HL-60 (cell line): ENCODE data around the gene KRT82.

ENCODE experiments used
- DNase-seq, 2 experiments: peaks; one replicate each; pipeline ENCODE4 v3.0.0-alpha.2; 2010 to 2020; ENCODE audit warnings: low read depth in 1 of 2, low spot score in 1 of 2
- H3K27ac ChIP-seq: fragments of 250-450 bp; sonication (Bioruptor Pico); replicated peaks from 2 replicates; pipeline ENCODE4 v1.5.1; 2020; ENCODE audit warnings: mild to moderate bottlenecking, moderate library complexity
- H3K27me3 ChIP-seq: fragments of 250-450 bp; sonication (Bioruptor Pico); 2 replicates; pipeline ENCODE4 v1.5.1; 2021; ENCODE audit warnings: mild to moderate bottlenecking, moderate library complexity; ENCODE audit not compliant: insufficient read depth, poor library complexity, severe bottlenecking
- H3K4me3 ChIP-seq: replicated peaks from 2 replicates; pipeline ENCODE4 v1.5.1; 2011; ENCODE audit warnings: mild to moderate bottlenecking, control low read depth, low read length; ENCODE audit not compliant: insufficient read depth
- CTCF ChIP-seq: IDR thresholded peaks from one replicate; pipeline ENCODE4 v1.5.1; 2011; ENCODE audit warnings: low read length, control low read depth, inconsistent platforms; ENCODE audit not compliant: insufficient read depth
- GABPA ChIP-seq: IDR thresholded peaks from 2 replicates; pipeline ENCODE4 v1.6.1; 2012; ENCODE audit warnings: low read depth
- POLR2AphosphoS5 ChIP-seq: IDR thresholded peaks from 2 replicates; pipeline ENCODE4 v1.6.1; 2012; ENCODE audit warnings: low read depth
- REST ChIP-seq: IDR thresholded peaks from 2 replicates; pipeline ENCODE4 v1.6.1; 2012; ENCODE audit warnings: low read depth; ENCODE audit not compliant: insufficient replicate concordance
- SPI1 ChIP-seq: IDR thresholded peaks from 2 replicates; pipeline ENCODE4 v1.6.1; 2012; ENCODE audit warnings: low read depth, mild to moderate bottlenecking, borderline replicate concordance

Gene KRT82

GRCh38 chr12:52428121-52428520, 22.0 kb upstream of the KRT82 start:
- Histone ChIP-seq H3K27ac (no peak overlapping the region), H3K27me3 (peaks cover 3% of the 10 kb centered on the region), H3K4me3 (no peak overlapping the region)
- TF ChIP-seq GABPA (no peak), SPI1 (no peak), POLR2AphosphoS5 (no peak), REST (no peak), CTCF (no peak)
- DNase-seq: no peak

- no peak overlapping the region for H3K27ac ChIP-seq
- peaks cover 3% of the 10 kb centered on the region for H3K27me3 ChIP-seq
- TF ChIP-seq GABPA (no peak), SPI1 (no peak), CTCF (no peak), POLR2AphosphoS5 (no peak), REST (no peak)
- H3K4me3 ChIP-seq: no peak overlapping the region
- no peak for DNase-seq
Observed at GRCh38 chr12:52427083-52427482, 20.9 kb upstream of the KRT82 start.

GRCh38 chr12:52426034-52426433, 19.9 kb upstream of the KRT82 start:
- DNase-seq: no peak
- no peak for TF ChIP-seq CTCF
- no peak for TF ChIP-seq SPI1
- no peak for TF ChIP-seq POLR2AphosphoS5
- TF ChIP-seq GABPA: no peak
- no peak for TF ChIP-seq REST
- Histone ChIP-seq H3K27ac (no peak overlapping the region), H3K27me3 (peaks cover 3% of the 10 kb centered on the region), H3K4me3 (no peak overlapping the region)
